DND-41 (cell line): ENCODE measurements around the gene ITGA1.

ENCODE experiments used
- CTCF ChIP-seq: IDR thresholded peaks from 2 replicates; pipeline ENCODE4 v1.5.1; 2012; ENCODE audit warnings: borderline replicate concordance, low read length, moderate library complexity, mild to moderate bottlenecking; ENCODE audit not compliant: poor library complexity, severe bottlenecking; ENCODE audit errors: extremely low read depth
- EZH2 ChIP-seq: IDR thresholded peaks from 3 replicates; pipeline ENCODE4 v1.6.1; 2012; ENCODE audit warnings: borderline replicate concordance, low read depth, mild to moderate bottlenecking, moderate library complexity, low read length, inconsistent platforms; ENCODE audit not compliant: severe bottlenecking

- TF ChIP-seq CTCF (no peak), EZH2 (no peak)
Observed at GRCh38 chr5:52743970-52744369, 43.7 kb upstream of the ITGA1 start.
